IMR-90 (cell line): ENCODE measurements around the gene CAMTA2. TPM values are rescaled to one million over a fixed set of nuclear protein-coding genes. Genes with fewer than 3 reads are reported as not detected.

ENCODE experiments used
- ATAC-seq: fragments of 200-7000 bp; cut with Tn5 transposase; 2 replicates; pipeline ENCODE4 v1.9.1; 2020; ENCODE audit warnings: low read depth, mild to moderate bottlenecking, moderate library complexity
- BruUV-seq: library from RNA; stranded (reverse); fragments of 400-500 nt; replicated peaks from 2 replicates; lab custom pipeline; 2021; lab: Mats Ljungman, UMichigan
- CTCF ChIA-PET: fragments of 300-600 bp; formaldehyde crosslinking; extraction: SDS; loops from one replicate; lab custom pipeline; 2021; ENCODE audit warnings: antibody characterized with exemption; lab: Yijun Ruan, JAX
- POLR2A ChIA-PET: fragments of 300-600 bp; sonication (Branson Sonifier 250); formaldehyde crosslinking; loops from one replicate; lab custom pipeline; 2022; ENCODE audit warnings: antibody characterized with exemption; ENCODE audit not compliant: unreplicated experiment; lab: Charles Lee
- DNase-seq: peaks from one replicate; pipeline ENCODE4 v3.0.0; 2013
- H2AFZ ChIP-seq: replicated peaks from 2 replicates; pipeline ENCODE3; 2013; ENCODE audit warnings: low read length, mild to moderate bottlenecking; ENCODE audit not compliant: poor library complexity
- H2AK5ac ChIP-seq: 2 replicates; pipeline ENCODE4 v1.6.1; 2013; ENCODE audit warnings: low read depth, low read length, inconsistent platforms
- H2AK9ac ChIP-seq: replicated peaks from 2 replicates; pipeline ENCODE3; 2013; ENCODE audit warnings: mild to moderate bottlenecking, low read depth, low read length, moderate library complexity; ENCODE audit not compliant: poor library complexity
- H2BK120ac ChIP-seq: 2 replicates; pipeline ENCODE4 v1.6.1; 2013; ENCODE audit warnings: low read depth, low read length, inconsistent platforms
- H2BK15ac ChIP-seq: 3 replicates; pipeline ENCODE4 v1.6.1; 2013; ENCODE audit warnings: low read depth, low read length, inconsistent platforms
- H2BK20ac ChIP-seq: 2 replicates; pipeline ENCODE4 v1.6.1; 2013; ENCODE audit warnings: low read depth, mild to moderate bottlenecking, inconsistent platforms, low read length, moderate library complexity
- H2BK5ac ChIP-seq: 2 replicates; pipeline ENCODE4 v1.6.1; 2013; ENCODE audit warnings: mild to moderate bottlenecking, low read depth, low read length, inconsistent platforms; ENCODE audit not compliant: poor library complexity, severe bottlenecking
- H3K14ac ChIP-seq: replicated peaks from 2 replicates; pipeline ENCODE4 v1.6.1; 2013; ENCODE audit warnings: low read depth, low read length, inconsistent platforms
- H3K18ac ChIP-seq: 2 replicates; pipeline ENCODE4 v1.6.1; 2013; ENCODE audit warnings: low read depth, low read length, control low read depth
- H3K23ac ChIP-seq: 2 replicates; pipeline ENCODE4 v1.6.1; 2013; ENCODE audit warnings: low read depth, low read length, inconsistent platforms
- H3K27ac ChIP-seq: 2 replicates; pipeline ENCODE4 v1.5.1; 2013; ENCODE audit warnings: mild to moderate bottlenecking, control low read depth, low read length; ENCODE audit not compliant: insufficient read depth
- H3K27me3 ChIP-seq: 2 replicates; pipeline ENCODE4 v1.6.1; 2013; ENCODE audit warnings: low read length; ENCODE audit not compliant: control insufficient read depth, insufficient read depth
- H3K36me3 ChIP-seq: 2 replicates; pipeline ENCODE4 v1.6.1; 2013; ENCODE audit warnings: low read length, mixed read lengths; ENCODE audit not compliant: control insufficient read depth, insufficient read depth
- H3K4ac ChIP-seq: 2 replicates; pipeline ENCODE4 v1.6.1; 2013; ENCODE audit warnings: low read depth, low read length, inconsistent platforms
- H3K4me1 ChIP-seq: 2 replicates; pipeline ENCODE4 v1.6.1; 2013; ENCODE audit warnings: low read length, mixed read lengths; ENCODE audit not compliant: control insufficient read depth, insufficient read depth
- H3K4me2 ChIP-seq: 2 replicates; pipeline ENCODE4 v1.6.1; 2013; ENCODE audit warnings: low read depth, mild to moderate bottlenecking, control low read depth, low read length, moderate library complexity
- H3K4me3 ChIP-seq: 2 replicates; pipeline ENCODE4 v1.5.1; 2013; ENCODE audit warnings: low read depth, mild to moderate bottlenecking, control low read depth, low read length, moderate library complexity; ENCODE audit not compliant: insufficient read depth
- H3K56ac ChIP-seq: 2 replicates; pipeline ENCODE4 v1.6.1; 2013; ENCODE audit warnings: low read length, inconsistent platforms; ENCODE audit not compliant: insufficient read depth; ENCODE audit errors: extremely low read depth
- H3K79me1 ChIP-seq, 2 experiments: 2 replicates each; pipeline ENCODE4 v1.6.1; 2013; ENCODE audit warnings: low read length in 2 of 2, inconsistent platforms in 1 of 2, low read depth in 1 of 2
- H3K9ac ChIP-seq: 2 replicates; pipeline ENCODE4 v1.6.1; 2013; ENCODE audit warnings: low read depth, low read length, control low read depth
- H3K9me1 ChIP-seq: 2 replicates; pipeline ENCODE4 v1.6.1; 2013; ENCODE audit warnings: low read length, inconsistent platforms; ENCODE audit not compliant: insufficient read depth
- H3K9me3 ChIP-seq: 2 replicates; pipeline ENCODE4 v1.6.1; 2013; ENCODE audit warnings: low read length; ENCODE audit not compliant: control insufficient read depth, insufficient read depth
- H4K20me1 ChIP-seq: 2 replicates; pipeline ENCODE4 v1.6.1; 2013; ENCODE audit warnings: low read length, inconsistent platforms; ENCODE audit not compliant: insufficient read depth
- H4K5ac ChIP-seq: 2 replicates; pipeline ENCODE4 v1.6.1; 2013; ENCODE audit warnings: mild to moderate bottlenecking, low read depth, low read length, control low read depth
- H4K8ac ChIP-seq, 2 experiments: 2 replicates each; pipeline ENCODE4 v1.6.1; 2013; ENCODE audit warnings: low read depth in 2 of 2, low read length in 2 of 2, control low read depth in 1 of 2, inconsistent platforms in 1 of 2
- H4K91ac ChIP-seq: 2 replicates; pipeline ENCODE4 v1.6.1; 2013; ENCODE audit warnings: low read depth, low read length, inconsistent platforms; ENCODE audit not compliant: insufficient read depth
- CHD1 ChIP-seq: IDR thresholded peaks from 2 replicates; pipeline ENCODE4 v1.6.1; 2012; ENCODE audit warnings: low read depth, low read length, improper control_type of control experiment
- MAZ ChIP-seq: IDR thresholded peaks from 2 replicates; pipeline ENCODE4 v1.6.1; 2012; ENCODE audit warnings: low read depth, mild to moderate bottlenecking, low read length, improper control_type of control experiment, moderate library complexity, borderline replicate concordance
- MXI1 ChIP-seq: IDR thresholded peaks from 2 replicates; pipeline ENCODE4 v1.6.1; 2012; ENCODE audit warnings: low read depth, mild to moderate bottlenecking, low read length, moderate library complexity, borderline replicate concordance
- NFE2L2 ChIP-seq: fragments of 150-350 bp; IDR thresholded peaks from 2 replicates; pipeline ENCODE4 v1.6.1; 2016; ENCODE audit warnings: low read depth, mild to moderate bottlenecking, low read length
- POLR2A ChIP-seq: IDR thresholded peaks from 2 replicates; pipeline ENCODE4 v1.6.1; 2012; ENCODE audit warnings: mild to moderate bottlenecking, low read depth, low read length
- RCOR1 ChIP-seq: IDR thresholded peaks from 2 replicates; pipeline ENCODE4 v1.6.1; 2012; ENCODE audit warnings: mild to moderate bottlenecking, low read length, improper control_type of control experiment; ENCODE audit not compliant: insufficient replicate concordance
- WGBS, 2 experiments: methylation state at CpG; one replicate each; pipeline versions ENCODE4 v1.1.5 to v1.1.7; 2013; ENCODE audit warnings: missing lambda C conversion rate in 2 of 2; ENCODE audit not compliant: insufficient read length in 1 of 2; ENCODE audit errors: extremely low coverage in 2 of 2; 5-methylcytosine and 5-hydroxymethylcytosine counted together
- dilution Hi-C: fragments of 300-500 bp; cut with HindIII; formaldehyde crosslinking; loops from one replicate; pipeline ENCODE4 v1.14.3; 2018; ENCODE audit warnings: low sequenced_read_pairs; ENCODE audit not compliant: unreplicated experiment
- in situ Hi-C: fragments of 300-500 bp; cut with MboI; formaldehyde crosslinking; loops from 3 replicates; pipeline ENCODE4 v1.14.3; 2019; ENCODE audit warnings: low sequenced_read_pairs, inconsistent platforms, mixed read lengths
- intact Hi-C: fragments of 100-400 bp; cut with micrococcal nuclease; formaldehyde crosslinking; loops from 2 replicates; pipeline ENCODE4 v1.10.0; 2022
- polyA plus RNA-seq, 3 experiments: library from polyadenylated mRNA; depleted of rRNA; stranded (reverse); fragments of >200 nt; gene quantifications; 2 replicates each; pipeline ENCODE4 v1.2.3, GENCODE V29; 2012; ENCODE audit warnings: low replicate concordance in 1 of 3
- total RNA-seq: library from RNA; depleted of rRNA; stranded (reverse); fragments of >200 nt; gene quantifications from 2 replicates; pipeline ENCODE4 v1.2.3, GENCODE V29; 2012
- TF ChIP-seq, protein P1 (sequence below): conservative IDR thresholded peaks from 2 replicates; pipeline ENCODE4 v1.5.1; 2012; ENCODE audit warnings: mild to moderate bottlenecking, low read depth, low read length, improper control_type of control experiment

CAMTA2 gene
- total and polyA plus RNA-seq, 2 of the 4 experiments (the other 2 are of a cell fraction): 1.4 to 54.7 TPM

DNA sequence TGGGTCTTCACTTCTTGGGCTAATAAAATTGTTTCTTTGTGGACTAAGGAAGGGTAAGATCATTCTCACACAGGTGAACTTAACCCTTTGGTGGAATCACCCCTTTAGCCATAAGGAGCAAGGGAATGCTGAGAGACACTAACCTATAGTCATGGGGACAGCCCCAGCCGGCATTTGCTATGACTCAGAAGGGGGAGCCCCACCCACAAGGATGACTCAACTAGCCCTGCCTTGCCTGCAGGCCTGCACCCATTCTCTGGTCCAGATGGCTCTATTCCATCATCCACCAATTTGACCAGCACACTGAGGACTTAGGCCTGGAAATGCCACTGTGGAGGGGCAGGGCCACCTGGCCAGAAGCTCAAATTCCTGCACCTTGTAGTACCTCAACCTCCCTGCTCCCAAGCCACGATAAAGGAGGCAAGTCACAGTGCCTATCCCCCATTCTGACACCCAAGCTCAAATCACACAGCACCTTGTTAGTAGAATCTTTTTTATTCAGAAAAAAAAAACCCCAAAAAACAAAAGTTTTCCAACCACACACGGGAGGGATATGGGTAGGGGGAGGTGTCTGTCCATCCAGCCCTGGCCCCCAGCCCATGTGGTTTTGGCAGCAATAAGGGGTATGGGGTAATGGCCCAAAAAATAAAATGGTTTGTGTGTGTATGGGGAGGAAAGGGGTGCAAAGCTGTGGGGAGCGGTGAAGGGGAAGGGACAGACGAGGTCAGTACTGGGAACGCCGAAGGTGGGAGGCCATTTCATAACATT is 42.1 kb downstream of the CAMTA2 start (continued):
- TF ChIP-seq MXI1 (peak; percentile 62; the same call in 1 of the 2 replicates), NFE2L2 (0 out of 2 replicates have a peak, but pooled peaks have one; percentile 19), CHD1 (no peak)

DNA sequence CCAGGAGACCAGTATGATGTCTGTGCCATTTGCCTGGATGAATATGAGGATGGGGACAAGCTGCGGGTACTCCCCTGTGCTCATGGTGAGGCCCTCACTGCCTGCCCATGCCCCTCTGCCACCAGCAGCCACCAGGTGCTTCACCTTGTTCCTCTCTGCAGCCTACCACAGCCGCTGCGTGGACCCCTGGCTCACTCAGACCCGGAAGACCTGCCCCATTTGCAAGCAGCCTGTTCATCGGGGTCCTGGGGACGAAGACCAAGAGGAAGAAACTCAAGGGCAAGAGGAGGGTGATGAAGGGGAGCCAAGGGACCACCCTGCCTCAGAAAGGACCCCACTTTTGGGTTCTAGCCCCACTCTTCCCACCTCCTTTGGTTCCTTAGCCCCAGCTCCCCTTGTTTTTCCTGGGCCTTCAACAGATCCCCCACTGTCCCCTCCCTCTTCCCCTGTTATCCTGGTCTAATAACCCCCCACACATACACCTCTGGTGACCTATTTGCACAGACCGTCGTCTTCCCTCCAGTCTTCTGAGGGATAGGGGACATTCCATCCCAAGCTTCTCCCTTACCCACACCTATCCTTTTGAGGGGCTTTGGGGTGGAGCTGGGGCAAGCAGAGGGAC is 42.8 kb downstream of the CAMTA2 start:
- dilution Hi-C loops (no loop called here), intact Hi-C loops (no loop called here), in situ Hi-C loops (no loop called here)
- no peak overlapping the region for H3K4me3 ChIP-seq
- H4K8ac ChIP-seq: peak overlapping the region in 1 of 2 experiments; percentile 21; a peak in 2 of 4 replicates
- no peaks in the 10 kb centered on the region for H3K9me3 ChIP-seq
- peak overlapping the region; percentile 20; the same call in 1 of the 2 replicates for H3K9ac ChIP-seq
- H3K79me1 ChIP-seq: peaks cover 12 to 44% of the 10 kb centered on the region in 2 experiments; a peak in 3 of 4 replicates
- peak overlapping the region; percentile 77 for H2AK5ac ChIP-seq
- peaks cover 66% of the 10 kb centered on the region for H4K20me1 ChIP-seq
- H3K4me2 ChIP-seq: peak overlapping the region; percentile 6; the same call in 1 of the 2 replicates
- H4K5ac ChIP-seq: no peak overlapping the region
- peaks cover 7% of the 10 kb centered on the region; the same call in 1 of the 2 replicates for H3K9me1 ChIP-seq
- H3K36me3 ChIP-seq: peaks cover 41% of the 10 kb centered on the region
- H2BK5ac ChIP-seq: peak overlapping the region; percentile 47
- WGBS, 2 experiments: no CpG with 5 or more reads among the region's 8 CpGs
- H3K23ac ChIP-seq: 0 out of 2 replicates have a peak overlapping the region, but pooled peaks have one; percentile 41
- ATAC-seq (no peak), DNase-seq (no peak)
- H2BK20ac ChIP-seq: no peak overlapping the region
- peak overlapping the region; percentile 26; the same call in 1 of the 2 replicates for H3K56ac ChIP-seq
- H3K14ac ChIP-seq: peak overlapping the region; percentile 42; the same call in 1 of the 2 replicates
- no peak overlapping the region for H2AFZ ChIP-seq
- H3K4me1 ChIP-seq: peaks cover 12% of the 10 kb centered on the region
- no peak overlapping the region for H2BK120ac ChIP-seq
- TF ChIP-seq, protein P1, sequence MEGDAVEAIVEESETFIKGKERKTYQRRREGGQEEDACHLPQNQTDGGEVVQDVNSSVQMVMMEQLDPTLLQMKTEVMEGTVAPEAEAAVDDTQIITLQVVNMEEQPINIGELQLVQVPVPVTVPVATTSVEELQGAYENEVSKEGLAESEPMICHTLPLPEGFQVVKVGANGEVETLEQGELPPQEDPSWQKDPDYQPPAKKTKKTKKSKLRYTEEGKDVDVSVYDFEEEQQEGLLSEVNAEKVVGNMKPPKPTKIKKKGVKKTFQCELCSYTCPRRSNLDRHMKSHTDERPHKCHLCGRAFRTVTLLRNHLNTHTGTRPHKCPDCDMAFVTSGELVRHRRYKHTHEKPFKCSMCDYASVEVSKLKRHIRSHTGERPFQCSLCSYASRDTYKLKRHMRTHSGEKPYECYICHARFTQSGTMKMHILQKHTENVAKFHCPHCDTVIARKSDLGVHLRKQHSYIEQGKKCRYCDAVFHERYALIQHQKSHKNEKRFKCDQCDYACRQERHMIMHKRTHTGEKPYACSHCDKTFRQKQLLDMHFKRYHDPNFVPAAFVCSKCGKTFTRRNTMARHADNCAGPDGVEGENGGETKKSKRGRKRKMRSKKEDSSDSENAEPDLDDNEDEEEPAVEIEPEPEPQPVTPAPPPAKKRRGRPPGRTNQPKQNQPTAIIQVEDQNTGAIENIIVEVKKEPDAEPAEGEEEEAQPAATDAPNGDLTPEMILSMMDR: no peak
- TF ChIP-seq RCOR1 (no peak), MAZ (no peak), POLR2A (peak; percentile 30; the same call in 1 of the 2 replicates), NFE2L2 (no peak), MXI1 (no peak)
- no peak overlapping the region for H4K91ac ChIP-seq
- BruUV-seq: TSS peak; percentile 68
- CTCF ChIA-PET: no interaction called here
- no peak overlapping the region for H3K18ac ChIP-seq
- POLR2A ChIA-PET: interaction anchor here (0.7 to 2.2 kb wide), 3 partner anchors 23 to 52 kb away, joined by 3 to 6 read pairs (median 4); partner anchors contain the start of genes CAMTA2, INCA1 and SPAG7
- H2BK15ac ChIP-seq: no peak overlapping the region
- H3K27ac ChIP-seq: peak overlapping the region; percentile 42
- no peaks in the 10 kb centered on the region for H3K27me3 ChIP-seq
- peak overlapping the region; percentile 64 for H3K4ac ChIP-seq
- peak overlapping the region; percentile 53 for H2AK9ac ChIP-seq
